NCI-H2029 treated with DMSO at 0.1 percent for 48 hours (cell line): Measurements from ENCODE around the gene CEP78.

Experiments used
- DNase-seq: peaks from one replicate; lab custom pipeline; 2025; lab: John Stamatoyannopoulos, UW

The CEP78 gene

DNA sequence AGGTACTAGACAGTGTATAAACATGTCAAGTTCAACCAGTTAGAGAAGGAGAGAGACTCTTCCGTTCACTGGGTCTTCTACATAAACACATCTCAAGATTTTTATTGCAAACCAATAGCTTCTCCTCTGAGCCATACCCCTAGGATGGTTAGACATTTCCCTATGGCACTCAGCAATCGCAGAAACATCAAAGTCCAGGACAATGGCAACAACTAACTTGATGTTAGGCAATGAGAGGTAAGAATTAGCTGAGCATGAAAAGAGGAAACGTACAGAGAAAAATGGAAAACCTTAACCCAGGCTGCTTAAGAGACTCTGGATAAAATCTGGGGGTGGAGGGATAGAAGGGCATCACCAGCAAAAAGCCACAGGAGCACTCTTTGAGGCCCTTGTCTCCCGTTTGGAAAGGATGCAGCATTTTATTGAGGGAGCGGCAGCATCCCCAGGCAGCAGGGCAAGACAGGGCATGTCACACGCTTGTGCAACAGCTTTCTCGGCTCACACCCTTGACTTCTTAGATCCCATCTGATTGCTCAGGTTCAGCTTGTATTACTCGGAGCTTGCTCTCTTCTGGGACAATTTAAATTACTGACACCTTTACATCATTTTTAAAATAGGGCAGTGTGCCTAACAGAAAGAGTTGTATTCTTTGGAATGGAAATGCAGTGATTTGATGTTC lies 52.5 kb downstream of the CEP78 start:
- no peak for DNase-seq

DNA sequence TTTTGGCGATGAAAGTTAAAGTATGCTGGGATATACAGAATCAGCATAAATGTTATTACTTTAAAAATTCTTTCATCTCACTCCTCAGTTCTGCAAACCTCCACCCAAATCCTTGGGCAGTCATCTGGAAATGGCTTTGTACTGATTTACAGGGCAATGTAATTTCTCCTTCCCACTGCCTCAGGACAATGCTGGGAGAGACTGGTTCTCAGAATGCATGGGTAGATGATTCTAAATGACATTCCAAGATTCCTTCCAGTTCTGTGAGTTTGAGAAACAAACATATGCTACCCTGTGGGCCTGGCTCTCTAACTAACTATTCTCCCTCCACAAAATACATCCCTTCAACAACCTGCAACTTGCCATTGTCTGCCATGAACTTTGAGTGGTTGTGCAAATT lies 53.6 kb downstream of the CEP78 start:
- no peak for DNase-seq

DNA sequence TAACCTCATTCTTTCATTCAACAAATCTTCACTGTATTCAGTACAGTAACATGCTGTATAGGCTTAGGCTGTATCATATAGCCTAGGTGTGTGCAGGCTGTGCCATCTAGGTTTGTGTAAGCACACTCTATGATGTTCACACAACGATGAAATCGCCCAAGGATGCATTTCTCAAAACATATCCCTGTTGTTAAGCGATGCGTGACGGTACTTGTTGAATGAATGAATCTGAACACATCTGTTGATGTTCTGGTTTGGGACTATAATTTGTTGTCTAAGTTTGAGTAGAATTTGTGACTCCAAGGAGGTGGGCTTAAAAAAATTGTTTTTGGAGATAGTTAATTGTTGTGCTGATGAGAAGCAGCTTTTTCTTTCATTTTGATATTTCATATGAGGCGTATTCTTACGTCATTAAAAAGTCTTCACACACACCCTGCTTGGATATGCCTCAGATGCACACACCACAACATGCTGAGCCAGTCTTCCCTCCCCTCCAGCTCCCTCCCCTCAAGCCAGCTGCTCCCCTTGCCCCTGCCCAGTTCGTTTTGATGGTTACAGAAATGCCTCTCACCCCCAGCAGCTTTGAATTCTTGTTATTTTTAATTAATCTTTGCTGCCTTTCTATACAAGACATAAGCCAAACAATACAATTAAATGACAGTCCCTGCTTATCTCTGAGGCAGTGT lies 55.5 kb downstream of the CEP78 start:
- DNase-seq, result no peak

DNA sequence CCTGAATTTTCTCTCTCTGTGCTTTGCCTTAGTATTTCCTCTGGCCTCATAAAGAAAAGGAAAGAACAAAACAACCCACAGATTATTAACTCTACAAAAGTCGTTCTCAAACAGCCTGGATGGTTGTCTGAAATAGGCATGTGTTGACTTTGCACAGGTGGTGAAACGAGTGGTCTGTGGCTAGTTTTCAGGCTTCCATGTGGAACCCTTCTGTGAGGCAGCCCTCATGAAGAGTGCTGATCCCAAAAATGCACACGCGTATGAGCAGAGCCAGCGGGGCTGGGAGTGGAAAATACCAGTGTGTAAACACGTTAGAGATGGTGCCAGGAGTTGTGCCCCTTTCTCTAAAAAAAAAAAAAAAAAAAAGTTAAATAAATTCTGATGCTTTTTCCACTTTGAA lies 56.2 kb downstream of the CEP78 start:
- no peak for DNase-seq

DNA sequence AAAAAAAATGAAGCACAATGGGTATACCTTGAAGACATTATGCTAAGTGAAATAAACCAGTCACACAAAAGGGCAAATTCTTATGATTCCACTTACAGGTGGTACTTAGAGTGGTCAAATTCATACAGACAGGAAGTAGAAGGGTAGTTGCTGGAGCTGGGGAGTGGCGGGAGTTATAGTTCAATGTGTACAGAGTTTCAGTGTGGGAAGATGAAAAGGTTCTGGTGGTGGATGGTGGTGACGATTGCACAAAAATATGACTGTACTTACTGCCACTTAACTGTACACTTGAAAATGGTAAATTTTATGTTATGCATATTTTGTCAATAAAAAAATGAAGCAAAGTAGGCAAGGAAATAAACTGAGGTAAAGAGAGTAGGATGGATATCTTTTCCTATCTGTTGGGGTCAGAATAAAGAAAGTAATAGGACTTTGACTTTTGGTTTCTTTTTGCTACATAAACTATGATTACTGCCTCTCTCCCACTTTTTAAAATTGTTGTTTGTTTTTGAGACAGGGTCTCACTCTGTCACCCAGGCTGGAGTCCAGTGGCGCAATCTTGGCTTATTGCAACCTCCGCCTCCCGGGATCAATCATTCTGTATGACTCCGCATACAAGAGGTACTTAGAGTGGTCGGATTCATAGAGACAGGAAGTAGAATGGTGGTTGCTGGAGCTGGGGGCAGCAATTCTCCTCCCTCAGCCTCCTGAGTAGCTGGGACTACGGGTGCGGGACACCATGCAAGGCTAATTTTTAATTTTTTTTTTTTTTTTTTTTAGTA lies 57.0 kb downstream of the CEP78 start:
- DNase-seq, result no peak

DNA sequence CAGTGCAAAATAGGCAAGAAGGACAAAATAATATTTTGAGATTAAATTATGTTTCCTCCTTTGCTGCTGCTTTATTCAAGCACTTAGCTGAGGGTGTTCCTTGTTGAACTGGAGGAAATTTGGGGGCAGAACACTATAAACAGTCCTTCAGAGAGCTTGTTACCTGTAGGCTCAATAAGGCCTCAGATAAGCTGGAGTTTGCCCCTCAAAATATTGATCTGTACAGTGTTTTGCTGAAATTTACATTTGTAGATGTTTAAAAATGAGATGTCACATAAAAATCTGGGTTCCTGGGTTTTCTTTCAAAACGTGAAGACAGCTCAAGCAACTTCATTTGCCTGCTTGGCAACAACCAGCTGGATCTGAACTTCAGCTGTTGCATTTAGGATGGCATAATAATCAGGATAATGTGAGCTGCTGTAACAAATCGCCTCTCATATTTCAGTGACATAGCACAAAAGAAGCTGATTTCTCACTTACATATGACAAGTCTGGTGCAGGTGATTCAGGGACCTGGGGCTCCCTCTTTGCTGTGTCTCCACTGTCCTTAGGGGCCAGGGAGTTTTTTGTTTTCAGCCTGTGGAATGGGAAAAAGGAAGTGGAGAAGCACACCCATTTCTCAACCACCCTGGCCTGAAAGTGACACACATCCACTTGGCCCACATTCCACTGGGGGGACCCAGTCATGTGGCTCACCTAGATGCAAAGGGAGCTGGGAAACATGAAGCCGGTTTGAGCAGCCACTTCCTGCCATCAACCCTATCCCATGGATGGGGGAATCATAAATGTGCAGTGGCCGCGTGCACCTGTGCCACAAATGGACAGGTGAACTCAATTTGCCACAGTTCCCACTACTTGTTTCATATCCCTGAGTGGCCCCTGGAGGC lies 58.7 kb downstream of the CEP78 start:
- DNase-seq, result no peak

DNA sequence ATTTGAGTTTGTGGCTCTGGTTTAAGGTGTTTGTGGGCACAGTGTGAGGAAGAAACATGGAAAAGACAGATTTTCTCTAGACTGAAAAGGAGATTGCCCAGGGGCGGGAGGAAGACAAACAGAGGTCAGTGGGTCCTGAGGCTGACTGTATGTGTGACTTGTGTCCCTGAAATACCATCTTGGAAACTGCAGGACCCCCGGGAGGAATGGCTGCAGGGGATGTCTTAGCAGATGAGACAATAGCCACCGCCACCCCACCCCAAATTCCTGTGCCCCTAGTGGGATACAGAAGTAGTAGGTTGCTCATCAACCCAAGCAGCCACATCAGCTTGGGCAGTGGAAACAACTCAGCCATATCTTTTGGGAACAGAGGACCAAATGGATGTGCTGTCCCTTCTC lies 59.3 kb downstream of the CEP78 start:
- no peak for DNase-seq

DNA sequence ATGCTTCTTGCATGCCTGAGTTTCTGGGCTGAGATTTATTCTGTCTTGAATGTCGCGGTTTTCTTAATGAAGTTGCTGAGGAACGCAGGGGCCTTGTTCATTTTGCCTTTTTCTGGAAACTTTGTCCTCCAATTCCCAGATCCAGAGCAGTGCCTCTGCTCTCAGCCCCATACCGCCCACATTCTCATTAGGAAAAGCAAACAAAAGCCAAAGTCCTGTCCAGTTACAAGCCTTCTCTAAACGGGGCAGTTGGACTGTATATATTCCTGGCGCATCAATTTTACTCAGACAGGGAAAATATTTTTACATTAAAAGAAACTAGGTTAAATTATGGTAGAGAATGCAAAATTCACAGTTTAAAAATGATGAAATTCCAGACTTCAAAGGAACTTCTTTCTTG lies 59.9 kb downstream of the CEP78 start:
- no peak for DNase-seq

DNA sequence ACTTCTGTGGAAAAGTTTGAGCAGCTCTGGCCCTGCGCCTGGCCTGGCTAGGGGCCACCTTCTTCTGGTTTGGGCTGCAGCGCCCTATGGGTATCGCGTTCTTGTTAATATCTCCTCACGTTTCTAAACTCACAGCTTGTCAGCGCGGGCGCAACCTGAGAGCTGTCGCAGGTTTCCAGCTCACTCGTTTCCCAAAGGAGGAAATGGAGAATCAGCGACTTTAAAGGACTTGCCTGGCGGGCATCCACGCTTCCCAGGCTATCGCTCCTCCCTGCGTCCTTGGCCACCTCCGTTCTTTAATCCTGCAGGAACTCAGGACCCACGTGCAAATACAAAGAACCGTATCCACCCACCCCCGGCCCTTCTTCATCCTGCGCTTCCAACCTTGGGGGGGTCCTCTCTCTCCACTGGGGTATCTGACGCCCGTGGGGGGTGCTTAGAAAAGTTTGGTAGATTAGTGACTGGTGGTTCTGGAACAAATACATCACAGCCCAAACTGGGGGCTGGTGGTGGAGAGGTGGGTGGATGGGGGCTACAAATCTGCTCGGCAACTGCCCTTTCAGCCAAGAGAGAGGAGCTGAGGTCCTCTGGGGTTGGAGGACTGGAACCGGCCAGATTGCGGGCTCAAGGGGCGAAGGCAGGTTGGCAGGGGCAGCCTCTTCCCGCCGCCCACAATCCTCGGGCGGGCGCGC lies 60.5 kb downstream of the CEP78 start:
- DNase-seq, result peak; percentile 49

DNA sequence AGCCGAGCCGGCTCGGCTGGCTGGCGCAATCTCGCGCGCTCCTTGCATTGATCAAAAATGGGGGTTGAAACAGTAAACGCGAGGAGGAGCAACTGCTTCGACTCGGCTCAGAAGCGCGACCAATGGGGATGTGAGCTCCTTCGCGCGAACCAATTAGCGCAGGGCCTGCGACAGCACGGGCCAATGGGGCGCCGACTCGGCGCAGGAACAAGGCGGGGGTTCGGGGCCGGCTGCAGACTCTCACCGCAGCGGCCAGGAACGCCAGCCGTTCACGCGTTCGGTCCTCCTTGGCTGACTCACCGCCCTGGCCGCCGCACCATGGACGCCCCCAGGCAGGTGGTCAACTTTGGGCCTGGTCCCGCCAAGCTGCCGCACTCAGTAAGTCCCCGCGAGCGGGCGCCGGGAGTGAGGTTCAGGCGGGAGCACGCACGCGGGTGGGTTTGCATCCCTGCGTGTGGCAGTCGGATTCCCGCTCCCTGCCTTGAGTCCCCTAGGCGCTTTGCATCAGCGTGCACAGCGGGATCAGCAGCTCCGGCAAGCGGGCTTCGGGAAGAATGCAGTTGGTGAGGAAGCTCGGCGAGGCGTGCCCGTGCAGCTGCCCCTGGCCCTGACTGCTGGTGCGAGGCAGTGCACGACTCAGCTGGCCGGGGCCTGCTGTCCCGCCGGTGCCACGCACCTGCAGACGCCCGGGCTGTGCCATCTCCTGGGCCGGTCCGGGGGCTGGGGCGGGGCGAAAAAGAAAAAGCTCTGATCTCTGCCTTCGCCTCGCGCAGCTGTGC lies 61.2 kb downstream of the CEP78 start, which contains the start of gene PSAT1:
PSAT1 (plus strand) TSS at position 233 of the 779 bp plus-strand sequence; CDS start at position 319, 86 bp downstream.
- peak; percentile 84 for DNase-seq

DNA sequence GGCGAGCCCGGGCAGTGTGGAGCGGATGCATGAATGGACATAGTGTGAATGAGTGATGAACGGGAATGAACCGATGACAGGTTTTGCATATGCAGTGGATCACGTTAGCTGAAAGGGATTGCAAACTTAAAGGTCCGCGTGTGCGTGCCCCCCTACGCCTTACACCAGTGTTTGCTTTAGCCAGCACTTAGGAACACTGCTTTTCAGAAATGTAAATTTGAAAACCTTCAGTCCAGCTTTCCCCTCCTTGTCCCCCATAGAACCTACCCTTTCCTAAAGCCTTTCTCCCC lies 61.7 kb downstream of the CEP78 start:
- DNase-seq, result no peak

DNA sequence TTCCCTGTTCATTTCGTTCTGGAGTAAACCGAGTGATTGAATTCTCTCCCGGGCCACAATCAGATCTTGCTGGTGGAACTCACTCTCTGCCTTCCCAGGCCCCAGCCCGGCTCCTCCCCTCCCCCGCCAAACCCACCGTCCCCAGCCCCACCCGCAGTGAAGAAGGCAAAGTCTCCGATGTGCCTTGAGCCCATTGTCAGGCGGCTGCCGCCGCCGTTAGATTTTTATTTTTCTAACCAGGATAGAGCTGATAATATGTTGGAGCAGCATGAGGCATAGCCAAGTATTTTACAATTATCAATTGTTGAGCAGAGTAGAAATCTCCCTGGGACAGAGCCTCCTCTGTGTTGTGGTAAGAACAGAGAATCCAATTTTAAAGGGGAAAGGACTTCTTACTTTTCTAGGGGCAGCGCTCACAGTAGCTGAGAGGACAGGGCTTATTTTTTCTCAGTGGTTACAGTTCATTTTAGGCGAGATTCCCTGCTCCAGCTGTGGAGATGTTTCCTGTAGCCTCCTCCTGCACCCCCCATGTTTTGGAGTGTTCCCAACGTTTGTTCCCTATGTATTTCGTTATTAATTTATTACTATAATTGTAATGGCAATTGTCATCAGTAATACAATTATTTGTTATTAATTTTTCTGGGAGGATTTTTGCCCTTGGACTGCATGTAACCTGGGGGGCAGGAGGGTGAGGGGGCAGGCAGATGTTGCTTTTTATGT lies 62.3 kb downstream of the CEP78 start:
- no peak for DNase-seq

DNA sequence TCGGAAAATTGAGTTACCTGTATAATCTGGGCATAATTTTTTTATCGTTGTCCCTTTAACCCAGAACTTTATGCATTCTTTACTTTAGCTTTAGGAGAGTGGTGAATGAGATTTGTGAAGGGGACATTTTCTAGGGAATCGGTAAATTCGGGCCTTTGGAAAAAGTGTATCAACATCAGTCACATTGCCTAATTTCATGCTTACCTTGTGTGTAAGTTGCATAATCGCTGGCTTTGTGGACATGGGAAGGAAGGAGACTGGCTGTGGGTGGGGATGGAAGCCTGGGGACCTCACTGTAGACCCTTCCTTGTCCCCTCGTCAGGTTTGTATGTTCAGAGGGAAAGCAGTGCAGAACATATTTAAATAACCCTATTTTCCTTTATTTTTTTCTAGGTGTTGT lies 64.3 kb downstream of the CEP78 start:
- no peak for DNase-seq

DNA sequence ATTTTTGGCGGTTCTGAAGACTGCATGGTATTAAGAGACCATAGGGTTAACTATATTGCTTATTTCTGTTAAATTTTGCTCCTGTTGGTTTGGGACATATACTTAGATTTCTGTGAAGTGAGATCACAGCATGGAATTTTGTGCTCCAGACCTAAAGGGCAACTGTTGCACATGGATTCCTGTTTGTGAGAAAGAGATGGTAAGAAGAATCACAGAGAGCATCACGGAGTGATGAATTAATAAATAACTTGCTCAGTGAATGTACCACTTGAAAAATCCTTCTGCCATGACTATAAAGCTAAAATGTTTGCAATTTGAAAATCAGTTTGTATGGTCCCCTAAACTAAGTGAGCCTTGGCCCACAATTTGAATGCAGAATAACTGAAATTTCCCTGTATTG lies 65.6 kb downstream of the CEP78 start:
- no peak for DNase-seq

DNA sequence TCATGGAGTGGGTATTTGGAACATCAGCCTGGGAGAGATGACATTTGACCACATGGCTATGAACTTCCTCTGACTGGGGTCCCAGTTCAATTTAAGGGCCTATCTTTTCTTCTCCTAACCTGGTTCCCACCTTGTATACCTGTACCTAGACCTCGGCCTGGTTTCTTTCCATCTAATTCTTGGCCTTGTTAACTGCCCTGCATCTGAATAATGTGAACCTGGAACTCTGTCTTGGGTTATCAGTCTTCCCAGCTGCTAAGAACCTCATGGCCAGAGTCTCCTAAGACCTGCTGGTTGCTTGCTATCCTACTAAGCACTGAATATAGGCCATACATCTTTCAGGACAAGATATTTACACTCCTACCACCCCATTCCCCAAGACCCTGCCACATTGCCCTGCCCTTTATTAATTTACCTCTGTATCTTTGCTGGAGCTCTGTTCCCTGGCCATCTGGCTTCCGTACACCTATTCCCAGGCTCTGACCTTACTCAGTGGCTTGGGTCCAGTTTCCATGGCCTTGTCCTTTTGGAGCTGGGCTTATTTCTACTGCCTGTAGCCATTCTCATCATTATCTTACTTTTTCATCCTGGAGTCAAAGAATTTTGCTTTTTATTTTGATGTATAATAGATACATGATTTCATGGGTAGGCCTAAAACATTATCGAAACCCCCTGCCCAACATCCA lies 67.6 kb downstream of the CEP78 start:
- DNase-seq, result no peak

DNA sequence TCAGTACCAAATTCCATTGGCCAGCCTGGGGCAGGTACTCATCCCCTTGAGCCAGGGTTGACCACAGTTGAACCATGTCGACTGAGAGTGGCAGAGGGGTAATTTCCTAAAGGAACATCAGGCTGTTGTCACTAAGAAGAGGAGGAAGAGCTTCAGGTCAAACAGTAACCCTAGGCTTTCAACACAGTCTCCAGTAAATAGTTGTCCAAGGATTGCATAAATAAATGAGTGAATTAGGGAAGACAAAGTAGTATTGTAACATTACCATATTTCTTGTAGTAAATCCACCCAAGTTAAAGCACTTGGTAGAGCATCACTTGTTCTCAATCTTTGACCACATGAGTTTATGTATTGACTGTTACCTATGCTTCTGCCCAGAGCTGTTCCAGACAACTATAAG lies 68.5 kb downstream of the CEP78 start:
- DNase-seq, result no peak

DNA sequence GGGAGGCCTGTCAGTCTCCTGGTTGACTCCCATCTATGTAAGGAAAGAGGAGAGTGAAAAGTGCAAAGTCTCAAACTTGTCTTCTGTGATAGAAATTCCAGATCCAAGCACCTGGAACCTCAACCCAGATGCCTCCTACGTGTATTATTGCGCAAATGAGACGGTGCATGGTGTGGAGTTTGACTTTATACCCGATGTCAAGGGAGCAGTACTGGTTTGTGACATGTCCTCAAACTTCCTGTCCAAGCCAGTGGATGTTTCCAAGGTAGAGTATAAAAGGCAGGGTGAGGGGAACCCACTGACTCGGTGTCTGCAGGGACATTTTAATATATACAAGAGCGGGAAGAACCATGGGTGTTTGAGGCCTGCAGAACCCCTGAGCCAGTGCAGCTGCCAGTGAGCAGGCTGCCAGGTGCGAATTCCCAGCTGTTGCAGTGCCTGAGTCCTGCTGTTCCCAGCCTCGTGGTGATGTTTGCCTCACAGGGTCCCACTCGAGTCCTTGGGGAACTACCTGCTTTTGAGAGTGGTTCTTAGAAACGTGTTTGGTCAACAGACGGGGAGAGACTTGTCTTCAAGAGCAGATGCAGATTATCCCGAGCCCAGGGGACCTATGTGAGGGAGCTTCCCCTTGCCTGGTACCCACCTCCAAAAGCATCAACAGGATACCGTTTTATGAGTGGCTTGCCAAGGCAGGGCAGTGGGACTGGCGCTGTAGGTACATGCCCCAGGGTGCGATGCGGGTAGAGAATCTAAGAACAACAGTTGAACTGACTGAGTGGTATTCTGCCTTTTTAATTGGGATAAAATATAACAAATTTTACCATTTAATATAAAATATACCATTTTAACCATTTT lies 70.6 kb downstream of the CEP78 start:
- no peak for DNase-seq

DNA sequence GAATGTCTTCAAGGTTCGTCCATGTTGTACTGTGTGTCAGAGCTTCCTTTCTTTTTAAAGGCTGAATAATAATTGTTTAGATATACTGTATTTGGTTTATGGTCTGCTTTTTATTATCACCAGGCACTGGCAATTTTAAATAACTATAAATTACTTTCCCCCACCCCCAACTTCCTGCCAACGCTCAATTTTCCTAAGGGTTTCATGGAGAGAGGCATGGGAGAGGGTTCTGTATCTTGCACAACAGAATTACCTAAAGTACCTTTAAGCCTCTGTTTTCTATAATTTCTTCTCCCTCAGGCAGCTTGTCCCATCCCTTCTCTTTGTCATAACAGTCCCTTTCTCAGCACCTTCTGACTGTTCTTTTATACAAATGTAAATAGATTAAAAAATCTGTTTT lies 71.5 kb downstream of the CEP78 start:
- DNase-seq, result no peak

DNA sequence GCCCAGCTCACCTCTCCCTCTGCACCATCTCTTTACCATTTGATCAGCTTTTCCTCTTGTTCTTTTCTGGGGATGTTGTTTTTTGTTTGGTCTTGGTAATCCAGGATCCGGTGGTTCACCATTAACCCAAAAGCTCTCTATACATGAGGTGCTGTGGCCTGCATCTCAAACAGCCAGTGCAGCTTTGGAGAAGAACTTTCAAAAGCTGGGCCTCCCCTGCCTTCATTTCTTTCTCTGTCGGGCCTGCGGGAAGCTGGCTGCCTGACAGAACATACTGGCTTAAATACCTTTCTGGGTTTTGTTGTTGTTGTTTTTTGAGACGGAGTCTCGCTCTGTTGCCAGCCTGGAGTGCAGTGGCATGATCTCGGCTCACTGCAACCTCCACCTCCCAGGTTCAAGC lies 73.2 kb downstream of the CEP78 start:
- no peak for DNase-seq
